NCI-H2107 treated with DMSO at 0.1 percent for 48 hours (cell line): ENCODE data around the gene MORN4.
A peak's percentile ranks its signal among the peaks of the same experiment; 100 is the strongest.

Experiments
- DNase-seq: peaks from one replicate; lab custom pipeline; 2025; ENCODE audit not compliant: unreplicated experiment; lab: John Stamatoyannopoulos, UW

The MORN4 gene

GRCh38 chr10:97575127-97575668 is 58.1 kb downstream of the MORN4 start:
- no peak for DNase-seq

GRCh38 chr10:97574374-97575126 is 58.8 kb downstream of the MORN4 start:
- peak; percentile 44 for DNase-seq

DNA sequence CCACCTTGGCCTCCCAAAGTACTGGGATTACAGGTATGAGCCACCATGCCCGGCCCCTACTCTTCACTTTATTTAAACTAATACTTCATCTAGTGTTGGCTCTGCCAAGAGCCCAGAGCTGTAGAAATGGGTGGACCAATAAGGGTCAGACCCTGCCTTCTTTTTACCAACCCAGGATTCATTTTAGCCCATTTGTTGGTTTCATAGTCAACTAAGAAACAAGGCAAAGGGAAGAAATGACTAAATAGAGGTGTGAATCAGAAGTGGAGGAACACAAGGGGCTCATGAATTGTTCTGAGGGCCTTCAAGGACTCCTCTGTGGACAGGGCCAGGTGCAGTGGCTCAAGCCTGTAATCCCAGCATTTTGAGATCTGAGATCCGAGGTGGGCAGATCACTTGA is 59.6 kb downstream of the MORN4 start:
- DNase-seq = no peak

- DNase-seq = no peak
These were observed 60.3 kb downstream of the MORN4 start for GRCh38 chr10:97573021-97573420.

- DNase-seq = peak; percentile 1
These were observed 60.9 kb downstream of the MORN4 start, which contains the start of gene ANKRD2 for GRCh38 chr10:97572214-97572989. TSS of gene ANKRD2 (plus strand) at chr10:97572779. CDS start at chr10:97572789, 10 bp downstream.

GRCh38 chr10:97571622-97572021 is 61.7 kb downstream of the MORN4 start:
- DNase-seq = no peak

GRCh38 chr10:97570789-97571471 is 62.4 kb downstream of the MORN4 start:
- no peak for DNase-seq

DNA sequence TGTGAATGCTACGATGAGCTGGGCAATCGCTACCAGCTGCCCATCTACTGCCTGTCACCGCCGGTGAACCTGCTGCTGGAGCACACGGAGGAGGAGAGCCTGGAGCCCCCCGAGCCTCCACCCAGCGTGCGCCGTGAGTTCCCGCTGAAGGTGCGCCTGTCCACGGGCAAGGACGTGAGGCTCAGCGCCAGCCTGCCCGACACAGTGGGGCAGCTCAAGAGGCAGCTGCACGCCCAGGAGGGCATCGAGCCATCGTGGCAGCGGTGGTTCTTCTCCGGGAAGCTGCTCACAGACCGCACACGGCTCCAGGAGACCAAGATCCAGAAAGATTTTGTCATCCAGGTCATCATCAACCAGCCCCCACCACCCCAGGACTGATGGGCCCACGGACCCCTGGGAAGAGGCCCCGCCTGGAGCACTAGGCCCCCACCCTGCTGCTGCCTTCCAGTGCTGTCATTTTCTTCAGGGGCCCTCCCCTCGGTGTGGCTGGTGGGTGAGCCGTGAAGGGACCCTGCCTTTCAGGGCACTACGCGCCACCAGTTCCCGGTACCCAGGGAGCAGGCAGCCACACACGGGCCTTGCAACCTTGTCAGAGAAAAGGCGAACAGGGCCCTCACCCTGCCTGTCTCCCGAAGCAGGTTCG is 63.0 kb downstream of the MORN4 start:
- DNase-seq = no peak

- no peak for DNase-seq
These were observed 65.4 kb downstream of the MORN4 start for GRCh38 chr10:97567891-97568290.

- DNase-seq = no peak
These were observed 66.8 kb downstream of the MORN4 start for GRCh38 chr10:97566336-97566996.

DNA sequence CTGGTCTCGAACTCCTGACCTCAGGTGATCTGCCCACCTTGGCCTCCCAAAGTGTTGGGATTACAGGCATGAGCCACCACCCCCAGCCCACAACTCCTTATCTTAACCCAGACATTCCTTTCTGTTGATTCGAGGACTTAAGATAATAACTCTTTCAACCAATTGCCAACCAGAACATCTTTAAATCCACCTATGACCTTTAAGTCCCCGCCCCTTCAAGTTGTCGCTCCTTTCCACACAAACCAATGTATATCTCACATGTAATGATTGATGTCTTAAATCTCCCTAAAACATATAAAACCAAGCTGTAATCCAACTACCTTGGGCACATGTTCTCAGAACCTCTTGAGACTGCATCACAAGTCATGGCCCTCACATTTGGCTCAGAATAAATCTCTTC is 68.5 kb downstream of the MORN4 start:
- DNase-seq = no peak
